Measurements from ENCODE around the gene RAP1GAP.
"Not testable (repeated sequence)": the region's sequence is repeated elsewhere in the genome, so short reads cannot be mapped to it uniquely, and the experiment has no call there.

Gene RAP1GAP

GRCh38 chr1:21641967-21642739 lies 27.0 kb downstream of the RAP1GAP start:
- DNase-seq: no peak

- DNase-seq: no peak
Measured at GRCh38 chr1:21641537-21641936, 27.6 kb downstream of the RAP1GAP start.

GRCh38 chr1:21641076-21641475 lies 28.1 kb downstream of the RAP1GAP start:
- no peak for DNase-seq

- DNase-seq: no peak
Measured at GRCh38 chr1:21640653-21641052, 28.5 kb downstream of the RAP1GAP start.

GRCh38 chr1:21639594-21640041 lies 29.5 kb downstream of the RAP1GAP start:
- no peak for DNase-seq

GRCh38 chr1:21638531-21639341 lies 30.4 kb downstream of the RAP1GAP start:
- no peak for DNase-seq

GRCh38 chr1:21637514-21637913 lies 31.6 kb downstream of the RAP1GAP start:
- no peak for DNase-seq

GRCh38 chr1:21636029-21636428 lies 33.1 kb downstream of the RAP1GAP start:
- DNase-seq: no peak

- no peak for DNase-seq
Measured at GRCh38 chr1:21634806-21635535, 34.2 kb downstream of the RAP1GAP start.

- DNase-seq: no peak
Measured at GRCh38 chr1:21633992-21634805, 35.0 kb downstream of the RAP1GAP start.

- DNase-seq: no peak
Measured at GRCh38 chr1:21633141-21633755, 35.9 kb downstream of the RAP1GAP start.

GRCh38 chr1:21631944-21632887 lies 36.9 kb downstream of the RAP1GAP start:
- no peak for DNase-seq

GRCh38 chr1:21631590-21631943 lies 37.6 kb downstream of the RAP1GAP start:
- DNase-seq: not testable (repeated sequence)

GRCh38 chr1:21630571-21631343 lies 38.4 kb downstream of the RAP1GAP start:
- no peak for DNase-seq

- no peak for DNase-seq
Measured at GRCh38 chr1:21629971-21630370, 39.2 kb downstream of the RAP1GAP start.

- DNase-seq: no peak
Measured at GRCh38 chr1:21628798-21629393, 40.3 kb downstream of the RAP1GAP start.

GRCh38 chr1:21626921-21627339 lies 42.2 kb downstream of the RAP1GAP start:
- DNase-seq: no peak

GRCh38 chr1:21625390-21626190 lies 43.6 kb downstream of the RAP1GAP start:
- DNase-seq: no peak

Data from NCI-H1694 (cell line).